Activated CD8-positive, alpha-beta T cell treated with anti-CD3 and anti-CD28 coated beads, Interleukin-2, amount 10 ng/mL, durations not matched to agents 7 days and 5 days (primary cell): ENCODE data around the gene TMEFF1. TPM values are rescaled to one million over a fixed set of nuclear protein-coding genes. Genes with fewer than 3 reads are reported as not detected.
"Not testable (repeated sequence)": the region's sequence is repeated elsewhere in the genome, so short reads cannot be mapped to it uniquely, and the experiment has no call there.

Experiments used
- ATAC-seq: fragments of 150-1000 bp; cut with Tn5 transposase; one replicate; pipeline ENCODE4 v1.10.0; 2021; ENCODE audit warnings: moderate library complexity
- CTCF ChIA-PET: fragments of 350-600 bp; sonication (Branson Sonifier 250); formaldehyde crosslinking; loops from one replicate; lab custom pipeline; 2021; ENCODE audit warnings: antibody characterized with exemption; lab: Charles Lee
- POLR2A ChIA-PET: fragments of 350-600 bp; sonication (Branson Sonifier 250); formaldehyde crosslinking; loops from one replicate; lab custom pipeline; 2021; ENCODE audit warnings: antibody characterized with exemption; lab: Charles Lee
- DNase-seq: peaks from one replicate; pipeline ENCODE4 v3.0.0-alpha.2; 2020
- H3K27ac Mint-ChIP-seq: one replicate; pipeline ENCODE4 v1.8.0; 2021; ENCODE audit warnings: mild to moderate bottlenecking, mixed read lengths
- H3K27me3 Mint-ChIP-seq: one replicate; pipeline ENCODE4 v1.8.0; 2021; ENCODE audit warnings: low read depth, mixed read lengths
- H3K36me3 Mint-ChIP-seq: one replicate; pipeline ENCODE4 v1.8.0; 2021; ENCODE audit warnings: low read depth, mixed read lengths
- H3K4me1 Mint-ChIP-seq: one replicate; pipeline ENCODE4 v1.8.0; 2021; ENCODE audit warnings: low read depth, mixed read lengths
- H3K4me3 Mint-ChIP-seq: one replicate; pipeline ENCODE4 v1.8.0; 2021; ENCODE audit warnings: mild to moderate bottlenecking, mixed read lengths
- H3K9me3 Mint-ChIP-seq: one replicate; pipeline ENCODE4 v1.8.0; 2022; ENCODE audit warnings: mixed read lengths; ENCODE audit not compliant: insufficient read depth
- total RNA-seq, 2 experiments: library from RNA; stranded (reverse); gene quantifications; one replicate each; pipeline ENCODE4 v1.2.3, GENCODE V29; 2021

TMEFF1 gene
- total RNA-seq, 2 experiments from 2014 or later = not detected

GRCh38 chr9:100436571-100436970, 36.4 kb upstream of the TMEFF1 start:
- H3K4me3 Mint-ChIP-seq = no peak overlapping the region
- no peaks in the 10 kb centered on the region for H3K27me3 Mint-ChIP-seq
- no peaks in the 10 kb centered on the region for H3K4me1 Mint-ChIP-seq
- ChIA-PET CTCF (interaction anchor here (0.8 to 2.0 kb wide), 10 partner anchors 9 to 1252 kb away, joined by 3 to 8 read pairs (median 4); partner anchors contain the start of gene MSANTD3), POLR2A (no interaction called here)
- H3K9me3 Mint-ChIP-seq = no peaks in the 10 kb centered on the region
- DNase-seq (no peak), ATAC-seq (no peak)
- peaks cover under 1% of the 10 kb centered on the region for H3K36me3 Mint-ChIP-seq
- no peak overlapping the region for H3K27ac Mint-ChIP-seq

- no peak overlapping the region for H3K27ac Mint-ChIP-seq
- H3K36me3 Mint-ChIP-seq = no peaks in the 10 kb centered on the region
- no peaks in the 10 kb centered on the region for H3K4me1 Mint-ChIP-seq
- ATAC-seq = peak; percentile 58
- CTCF ChIA-PET = interaction anchor here (0.7 to 2.0 kb wide), 23 partner anchors 7 to 185 kb away, joined by 3 to 8 read pairs (median 4); partner anchors contain the start of gene MSANTD3
- H3K27me3 Mint-ChIP-seq = no peaks in the 10 kb centered on the region
- POLR2A ChIA-PET = no interaction called here
- no peaks in the 10 kb centered on the region for H3K9me3 Mint-ChIP-seq
- peak; percentile 77 for DNase-seq
- H3K4me3 Mint-ChIP-seq = no peak overlapping the region
These were observed 34.8 kb upstream of the TMEFF1 start for GRCh38 chr9:100437860-100438805.

GRCh38 chr9:100440071-100440470, 32.9 kb upstream of the TMEFF1 start:
- H3K27me3 Mint-ChIP-seq = no peaks in the 10 kb centered on the region
- H3K9me3 Mint-ChIP-seq = no peaks in the 10 kb centered on the region
- H3K4me3 Mint-ChIP-seq = no peak overlapping the region
- ATAC-seq (no peak), DNase-seq (no peak)
- ChIA-PET CTCF (no interaction called here), POLR2A (no interaction called here)
- peaks cover 6% of the 10 kb centered on the region for H3K4me1 Mint-ChIP-seq
- H3K36me3 Mint-ChIP-seq = no peaks in the 10 kb centered on the region
- no peak overlapping the region for H3K27ac Mint-ChIP-seq

- H3K9me3 Mint-ChIP-seq, CTCF ChIA-PET, ATAC-seq, H3K27ac Mint-ChIP-seq, H3K27me3 Mint-ChIP-seq, DNase-seq, H3K4me1 Mint-ChIP-seq, H3K36me3 Mint-ChIP-seq, POLR2A ChIA-PET, H3K4me3 Mint-ChIP-seq: not testable (repeated sequence)
These were observed 32.5 kb upstream of the TMEFF1 start for GRCh38 chr9:100440487-100440886.

GRCh38 chr9:100441911-100442361, 31.0 kb upstream of the TMEFF1 start:
- peaks cover 7% of the 10 kb centered on the region for H3K4me1 Mint-ChIP-seq
- H3K27ac Mint-ChIP-seq = no peak overlapping the region
- H3K36me3 Mint-ChIP-seq = no peaks in the 10 kb centered on the region
- H3K9me3 Mint-ChIP-seq = no peaks in the 10 kb centered on the region
- no peak for DNase-seq
- ChIA-PET POLR2A (no interaction called here), CTCF (interaction anchor here (1.0 kb wide), 1 partner anchor 8 kb away, joined by 3 read pairs; no protein-coding TSS in a partner anchor)
- ATAC-seq = no peak
- no peak overlapping the region for H3K4me3 Mint-ChIP-seq
- no peaks in the 10 kb centered on the region for H3K27me3 Mint-ChIP-seq

- H3K4me3 Mint-ChIP-seq = no peak overlapping the region
- POLR2A ChIA-PET = no interaction called here
- no peaks in the 10 kb centered on the region for H3K27me3 Mint-ChIP-seq
- no peak overlapping the region for H3K27ac Mint-ChIP-seq
- ATAC-seq = no peak
- H3K4me1 Mint-ChIP-seq = peaks cover 7% of the 10 kb centered on the region
- H3K9me3 Mint-ChIP-seq = no peaks in the 10 kb centered on the region
- DNase-seq = no peak
- H3K36me3 Mint-ChIP-seq = peaks cover 3% of the 10 kb centered on the region
- CTCF ChIA-PET = no interaction called here
These were observed 28.9 kb upstream of the TMEFF1 start for GRCh38 chr9:100443781-100444768.

GRCh38 chr9:100445161-100445902, 27.6 kb upstream of the TMEFF1 start:
- Mint-ChIP-seq H3K4me3 (no peak overlapping the region), H3K9me3 (no peaks in the 10 kb centered on the region), H3K27me3 (no peaks in the 10 kb centered on the region), H3K4me1 (peaks cover 7% of the 10 kb centered on the region), H3K36me3 (peaks cover 3% of the 10 kb centered on the region), H3K27ac (no peak overlapping the region)
- POLR2A ChIA-PET = no interaction called here
- CTCF ChIA-PET = interaction anchor here (1.0 kb wide), 1 partner anchor 8 kb away, joined by 6 read pairs; no protein-coding TSS in a partner anchor
- DNase-seq (no peak), ATAC-seq (no peak)

- Mint-ChIP-seq H3K9me3 (no peaks in the 10 kb centered on the region), H3K4me3 (no peak overlapping the region), H3K4me1 (peaks cover 7% of the 10 kb centered on the region), H3K36me3 (peaks cover 9% of the 10 kb centered on the region), H3K27me3 (no peaks in the 10 kb centered on the region), H3K27ac (no peak overlapping the region)
- ATAC-seq (no peak), DNase-seq (no peak)
- ChIA-PET CTCF (interaction anchor here (1.0 kb wide), 1 partner anchor 9 kb away, joined by 6 read pairs; no protein-coding TSS in a partner anchor), POLR2A (no interaction called here)
These were observed 26.9 kb upstream of the TMEFF1 start for GRCh38 chr9:100445903-100446549.

- DNase-seq (no peak), ATAC-seq (no peak)
- CTCF ChIA-PET = interaction anchor here (0.8 to 1.6 kb wide), 2 partner anchors 9 to 20 kb away, joined by 3 to 6 read pairs; partner anchors contain the start of gene MSANTD3
- no peak overlapping the region for H3K4me3 Mint-ChIP-seq
- H3K9me3 Mint-ChIP-seq = no peaks in the 10 kb centered on the region
- H3K36me3 Mint-ChIP-seq = peaks cover 14% of the 10 kb centered on the region
- H3K27ac Mint-ChIP-seq = no peak overlapping the region
- H3K27me3 Mint-ChIP-seq = no peaks in the 10 kb centered on the region
- POLR2A ChIA-PET = interaction anchor here (0.5 kb wide), 1 partner anchor 36 kb away, joined by 3 read pairs; no protein-coding TSS in a partner anchor
- peaks cover 7% of the 10 kb centered on the region for H3K4me1 Mint-ChIP-seq
These were observed 25.9 kb upstream of the TMEFF1 start for GRCh38 chr9:100447041-100447440.

GRCh38 chr9:100448266-100448665, 24.7 kb upstream of the TMEFF1 start:
- Mint-ChIP-seq H3K4me1 (peaks cover 7% of the 10 kb centered on the region), H3K4me3 (no peak overlapping the region), H3K9me3 (no peaks in the 10 kb centered on the region), H3K27me3 (no peaks in the 10 kb centered on the region), H3K36me3 (peaks cover 18% of the 10 kb centered on the region), H3K27ac (no peak overlapping the region)
- ATAC-seq (no peak), DNase-seq (no peak)
- POLR2A ChIA-PET = no interaction called here
- CTCF ChIA-PET = interaction anchor here (1.6 kb wide), 1 partner anchor 10 kb away, joined by 6 read pairs; no protein-coding TSS in a partner anchor
